AML-193 (cell line): Measurements from ENCODE around the gene E2F2.
"Not testable (repeated sequence)": the region's sequence is repeated elsewhere in the genome, so short reads cannot be mapped to it uniquely, and the experiment has no call there.

Experiments
- DNase-seq, 2 experiments: peaks; one replicate each; lab custom pipeline; 2025; lab: John Stamatoyannopoulos, UW

The E2F2 gene

GRCh38 chr1:23546897-23547584, 16.0 kb upstream of the E2F2 start:
- no peak for DNase-seq

DNA sequence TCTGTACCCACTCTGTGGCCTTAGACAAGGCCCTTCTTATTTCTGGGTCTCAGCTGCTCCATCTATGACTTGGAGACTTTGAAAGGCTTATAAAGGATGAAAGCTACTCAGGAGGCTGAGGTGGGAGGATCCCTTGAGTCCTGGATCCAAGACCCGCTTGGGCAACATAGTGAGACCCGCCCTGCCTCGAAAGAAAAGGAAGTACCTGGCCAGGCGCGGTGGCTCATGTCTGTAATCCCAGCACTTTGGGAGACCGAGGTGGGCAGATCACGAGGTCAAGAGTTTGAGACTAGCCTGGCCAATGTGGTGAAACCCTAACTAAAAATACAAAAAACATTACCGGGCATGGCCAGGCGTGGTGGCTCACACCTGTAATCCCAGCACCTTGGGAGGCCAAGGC, 14.8 kb upstream of the E2F2 start:
- DNase-seq: no peak

DNA sequence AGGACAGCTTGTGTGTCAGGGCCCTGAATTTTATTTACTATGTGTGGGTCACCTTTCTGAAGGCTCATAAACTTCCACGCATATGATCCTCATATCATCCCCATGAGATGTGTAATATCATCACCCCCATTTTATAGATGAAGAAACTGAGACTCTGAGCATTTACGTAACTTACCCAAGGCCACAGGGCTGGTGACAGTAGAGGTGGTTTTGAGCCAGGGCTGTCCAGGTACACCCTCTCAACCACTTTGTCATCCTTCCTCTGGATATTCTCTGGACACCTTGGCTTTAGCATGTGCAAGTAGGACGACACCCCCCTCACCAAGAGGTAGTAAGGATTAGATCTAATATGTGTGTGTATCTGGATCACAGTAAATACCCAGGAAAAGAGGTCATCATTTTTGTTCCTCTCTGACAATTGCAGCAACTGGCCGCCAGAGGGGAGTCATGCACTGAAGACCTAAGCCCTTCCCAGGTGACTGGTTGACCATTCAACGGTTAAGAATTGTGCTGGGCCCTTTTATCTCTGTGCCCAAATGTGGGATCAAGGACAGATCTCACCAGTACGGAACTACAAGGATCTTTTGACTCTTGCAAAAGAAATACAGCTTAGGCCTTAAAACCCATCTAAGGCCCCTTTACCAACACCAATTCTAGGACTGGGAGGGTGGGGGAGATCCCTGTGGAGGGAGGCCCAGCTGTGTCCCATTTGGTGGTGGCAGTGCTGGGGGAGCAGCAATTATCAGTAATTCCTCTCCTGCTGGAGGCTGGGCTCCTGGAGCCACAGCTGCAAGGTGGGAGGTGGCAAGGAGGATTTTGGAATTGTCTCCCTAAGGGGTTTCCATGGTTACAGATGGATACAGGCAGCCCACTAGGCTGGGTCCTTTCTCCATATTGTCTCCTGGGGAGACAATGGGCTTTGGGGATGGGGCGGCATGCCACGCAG, 13.7 kb upstream of the E2F2 start:
- DNase-seq: peak; percentile 62 to 64

GRCh38 chr1:23543707-23544443, 12.8 kb upstream of the E2F2 start:
- no peak for DNase-seq

DNA sequence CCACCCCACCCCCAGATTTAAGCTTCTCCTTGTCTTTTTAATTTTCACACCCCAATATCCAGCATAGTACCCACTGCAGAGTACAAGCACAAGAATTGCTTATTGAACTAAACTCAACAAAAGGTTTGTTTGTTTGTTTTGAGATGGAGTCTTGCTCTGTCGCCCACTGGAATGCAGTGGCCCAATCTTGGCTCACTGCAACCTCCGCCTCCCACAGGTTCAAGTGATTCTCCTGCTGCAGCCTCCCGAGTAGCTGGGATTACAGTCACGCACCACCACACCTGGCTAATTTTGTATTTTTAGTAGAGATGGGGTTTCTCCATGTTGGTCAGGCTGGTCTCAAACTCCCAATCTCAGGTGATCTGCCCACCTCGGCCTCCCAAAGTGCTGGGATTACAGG, 11.9 kb upstream of the E2F2 start:
- DNase-seq: not testable (repeated sequence)

GRCh38 chr1:23539698-23540266, 8.7 kb upstream of the E2F2 start:
- DNase-seq: peak; percentile 85 to 87

- DNase-seq: no peak
Measured at GRCh38 chr1:23537296-23537973, 6.4 kb upstream of the E2F2 start.

DNA sequence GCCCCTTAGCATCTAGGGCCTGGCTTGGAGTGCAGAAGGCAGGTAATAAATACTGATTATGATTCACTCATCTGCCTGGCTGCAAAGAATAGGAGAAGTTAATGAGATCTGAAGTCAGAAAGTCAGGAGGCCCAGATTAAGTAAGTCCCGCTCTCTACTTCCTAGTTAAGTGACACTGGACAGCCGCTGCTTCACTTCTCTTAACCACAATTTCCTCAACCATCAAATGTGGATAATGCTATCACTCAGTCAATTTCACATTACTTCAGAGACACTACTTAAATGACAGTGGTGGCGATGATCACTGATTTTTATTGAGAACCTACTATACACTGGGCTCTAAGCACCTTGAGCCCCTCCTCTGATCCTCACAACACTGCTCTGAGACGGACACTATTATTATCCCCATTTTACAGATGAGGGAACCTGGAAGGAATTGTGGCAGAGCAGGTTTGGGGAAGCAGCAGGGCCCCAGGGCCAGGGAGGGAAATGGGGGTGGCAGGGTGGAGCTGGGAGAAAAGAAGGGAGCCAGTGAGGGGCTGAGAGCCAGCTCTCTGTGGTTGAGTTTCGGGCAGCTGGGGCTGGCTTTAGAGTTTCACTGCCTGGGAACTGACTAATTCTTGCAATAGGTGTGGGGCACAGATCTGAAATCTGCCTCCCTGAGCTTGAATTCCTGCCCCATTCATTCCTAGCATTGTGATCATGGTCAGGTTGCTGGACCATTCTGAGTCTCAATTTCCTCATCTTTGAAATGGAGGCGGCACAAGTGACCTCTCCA, 2.4 kb upstream of the E2F2 start:
- DNase-seq: peak; percentile 94 to 95

DNA sequence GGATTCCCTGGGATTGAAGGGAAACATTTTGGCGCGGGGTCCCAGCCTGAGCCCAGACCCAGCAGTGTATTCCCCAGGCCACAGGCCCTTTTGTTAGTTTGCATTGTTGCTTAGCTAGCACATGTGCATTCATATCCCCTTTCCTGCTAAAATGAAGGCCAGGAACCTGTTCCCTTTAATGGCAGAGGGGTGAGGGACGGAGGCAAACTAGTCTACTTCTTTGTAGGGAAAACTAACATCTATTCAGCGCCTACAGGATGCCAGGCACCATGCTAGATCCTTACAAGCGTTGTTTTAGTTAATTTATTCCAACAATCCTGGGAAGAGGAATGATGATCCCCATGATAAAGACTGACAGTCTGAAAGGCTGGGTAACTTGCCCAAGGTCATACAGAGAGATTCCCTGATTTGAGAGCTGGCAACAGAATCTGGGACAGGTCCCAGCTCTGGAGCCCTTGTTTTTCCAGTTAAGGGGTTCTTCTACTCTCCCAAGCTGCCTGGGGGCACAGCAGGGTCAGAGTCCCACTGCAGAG, 595 bp upstream of the E2F2 start:
- no peak for DNase-seq

DNA sequence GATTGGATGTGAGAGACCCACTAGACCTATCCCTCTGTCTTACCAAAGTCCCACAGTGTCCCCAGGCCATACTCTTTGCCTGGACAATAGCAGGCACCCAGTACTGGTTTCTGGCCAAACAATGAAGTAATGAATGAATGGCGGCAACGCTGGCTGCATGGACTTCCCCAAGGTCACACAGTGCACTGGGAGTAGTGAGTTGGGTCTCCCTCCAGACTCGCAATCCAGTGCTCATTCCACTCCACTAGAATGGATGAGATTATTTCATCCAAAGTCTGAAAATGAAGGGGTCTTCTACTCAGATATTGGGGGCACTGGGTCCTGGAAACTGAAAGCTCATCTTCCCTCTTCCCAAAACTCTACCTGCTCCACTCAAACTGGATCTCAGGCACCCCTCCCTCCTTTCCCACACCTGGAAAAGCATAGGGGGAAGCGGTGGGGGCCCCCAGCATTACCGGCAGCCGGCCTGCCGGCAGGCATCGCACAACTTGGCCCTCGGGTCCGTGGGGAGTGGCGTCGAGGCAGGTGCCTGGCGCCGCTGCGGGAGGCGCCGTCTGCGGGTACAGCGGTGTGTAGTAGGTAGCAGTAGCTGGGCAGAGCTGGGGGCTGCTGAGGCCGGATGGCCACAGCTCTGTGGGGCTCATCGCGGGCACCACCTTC, 816 bp downstream of the E2F2 start:
- no peak for DNase-seq

- DNase-seq: no peak
Measured at GRCh38 chr1:23529146-23530086, 1.6 kb downstream of the E2F2 start.

- DNase-seq: peak; percentile 77 to 79
Measured at GRCh38 chr1:23528250-23528978, 2.6 kb downstream of the E2F2 start.

DNA sequence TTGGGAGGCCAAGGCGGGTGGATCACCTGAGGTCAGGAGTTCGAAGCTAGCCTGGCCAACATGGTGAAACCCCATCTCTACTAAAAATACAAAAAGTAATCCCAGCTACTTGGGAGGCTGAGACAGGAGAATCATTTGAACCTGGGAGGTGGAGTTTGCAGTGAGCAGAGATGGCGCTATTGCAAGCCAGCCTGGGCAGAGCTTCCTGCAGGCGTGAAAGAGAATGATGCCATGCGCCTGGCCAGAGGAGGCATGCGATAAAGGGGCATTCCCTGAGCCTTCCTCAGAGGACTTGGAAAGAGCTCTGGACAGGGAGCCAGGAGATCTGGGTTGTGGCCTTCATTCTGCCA, 3.2 kb downstream of the E2F2 start:
- DNase-seq: no peak

- DNase-seq: no peak
Measured at GRCh38 chr1:23527366-23527765, 3.7 kb downstream of the E2F2 start.

DNA sequence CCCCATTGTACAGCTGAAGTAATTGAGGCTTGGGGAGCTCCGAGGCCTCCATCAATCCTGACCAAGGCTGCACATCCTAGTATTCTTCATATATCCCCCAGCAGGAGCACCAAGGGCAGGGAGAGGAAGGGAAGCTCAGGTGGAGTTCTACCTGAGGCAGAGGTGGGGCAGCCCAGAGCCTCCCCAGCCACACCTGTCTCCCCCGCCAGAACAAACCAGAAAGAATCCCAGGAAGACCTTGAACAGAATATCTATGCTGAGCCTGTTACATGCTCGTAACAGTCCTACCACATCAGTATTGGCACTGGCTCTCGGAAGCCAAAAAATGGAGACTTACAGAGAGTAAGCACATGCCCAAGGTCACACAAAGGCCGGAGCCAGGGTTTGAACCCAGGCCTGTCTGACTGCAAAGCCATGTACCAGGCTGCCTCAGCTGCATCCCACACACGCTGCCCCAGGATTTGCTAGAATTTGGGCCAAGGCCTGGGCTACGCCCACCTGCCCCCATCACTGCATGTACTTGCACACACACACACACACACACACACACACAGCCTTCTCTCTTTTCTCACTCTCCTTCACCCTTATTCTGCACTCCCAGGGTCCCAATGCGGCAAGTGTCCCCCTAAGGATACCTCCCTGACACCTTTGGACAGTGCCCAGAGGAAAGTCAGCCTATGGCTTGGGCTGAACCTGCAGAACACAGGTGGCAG, 4.5 kb downstream of the E2F2 start:
- DNase-seq: no peak

DNA sequence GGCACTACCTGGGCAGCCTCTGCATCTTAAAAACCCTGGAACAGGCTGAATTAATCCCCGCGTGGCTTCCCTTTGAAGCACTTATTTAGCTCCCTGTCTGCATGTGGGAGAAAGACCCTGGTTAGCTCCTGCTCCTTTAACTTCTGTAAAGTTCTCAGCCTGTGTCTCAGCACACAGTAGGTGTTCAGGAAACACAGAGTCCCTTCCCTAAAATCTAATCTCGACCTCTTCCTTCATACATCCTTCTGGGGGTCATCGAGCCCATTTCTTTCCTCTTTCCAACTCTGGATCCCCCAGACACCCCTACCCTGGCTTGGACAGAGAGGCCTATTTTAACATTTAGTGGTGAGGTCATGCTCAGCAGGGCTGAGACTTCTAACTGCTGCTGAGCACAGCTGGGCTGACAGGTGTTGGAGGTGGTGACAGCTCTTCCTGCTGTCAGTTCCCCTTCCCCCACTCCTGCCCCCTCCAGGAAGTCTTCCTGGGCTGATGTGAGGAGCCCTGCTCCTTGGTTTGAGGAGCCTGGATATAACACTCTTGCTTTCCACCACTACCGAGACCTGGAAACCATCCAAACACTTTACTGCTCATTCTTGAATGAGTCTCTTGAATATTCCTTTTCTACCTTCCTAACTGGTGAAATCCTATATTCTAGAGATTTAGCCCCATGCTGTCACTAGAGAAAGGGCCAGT, 5.3 kb downstream of the E2F2 start:
- DNase-seq: no peak
